ENCODE results near the gene RUBCNL. TPM values are rescaled to one million over a fixed set of nuclear protein-coding genes. Genes with fewer than 3 reads are reported as not detected.

The RUBCNL gene
- total RNA-seq, 1 experiment from 2014 or later, result 1.9 TPM

DNA sequence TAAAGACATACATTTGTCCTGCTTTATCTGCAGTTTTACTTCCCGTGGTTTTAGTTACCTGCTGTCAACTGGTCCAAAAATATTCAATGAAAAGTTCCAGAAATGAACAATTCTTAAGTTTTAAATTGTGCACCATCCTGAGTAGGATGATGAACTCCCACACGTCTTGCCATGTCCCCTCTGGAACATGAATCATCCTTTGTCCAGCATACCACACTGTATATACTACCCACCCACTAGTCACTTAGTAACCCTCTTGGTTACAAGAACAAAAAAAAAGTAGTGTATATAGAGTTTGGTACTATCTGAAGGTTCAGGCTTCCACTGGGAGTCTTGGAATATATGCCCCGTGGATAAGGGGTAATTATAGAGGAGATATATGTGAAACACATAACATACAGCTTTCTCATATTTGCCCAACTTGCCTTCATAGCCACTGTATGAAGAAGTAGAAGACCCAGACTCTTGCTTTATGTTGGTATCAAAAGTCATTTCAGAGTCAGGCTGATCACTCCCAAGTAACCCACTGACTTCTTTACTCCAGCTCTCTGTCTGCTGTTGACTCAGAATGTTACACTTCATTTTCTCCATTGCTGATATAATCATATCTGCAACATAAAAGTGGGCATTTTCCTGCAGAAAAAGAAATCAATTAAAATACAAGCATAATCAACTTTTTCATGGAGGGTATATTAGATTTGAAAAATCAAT, 19.3 kb downstream of the RUBCNL start:
- Mint-ChIP-seq H3K4me1 (no peaks in the 10 kb centered on the region), H3K36me3 (no peaks in the 10 kb centered on the region), H3K27me3 (ENCODE audit: low read depth) (no peaks in the 10 kb centered on the region), H3K27ac (no peak overlapping the region), H3K4me3 (no peak overlapping the region), H3K9me3 (no peaks in the 10 kb centered on the region)
- TF ChIP-seq, protein P1, sequence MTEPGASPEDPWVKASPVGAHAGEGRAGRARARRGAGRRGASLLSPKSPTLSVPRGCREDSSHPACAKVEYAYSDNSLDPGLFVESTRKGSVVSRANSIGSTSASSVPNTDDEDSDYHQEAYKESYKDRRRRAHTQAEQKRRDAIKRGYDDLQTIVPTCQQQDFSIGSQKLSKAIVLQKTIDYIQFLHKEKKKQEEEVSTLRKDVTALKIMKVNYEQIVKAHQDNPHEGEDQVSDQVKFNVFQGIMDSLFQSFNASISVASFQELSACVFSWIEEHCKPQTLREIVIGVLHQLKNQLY (CRISPR knock-in tag; IDR thresholded peaks at IDR 0.05), result no peak
- TF ChIP-seq, protein P2, sequence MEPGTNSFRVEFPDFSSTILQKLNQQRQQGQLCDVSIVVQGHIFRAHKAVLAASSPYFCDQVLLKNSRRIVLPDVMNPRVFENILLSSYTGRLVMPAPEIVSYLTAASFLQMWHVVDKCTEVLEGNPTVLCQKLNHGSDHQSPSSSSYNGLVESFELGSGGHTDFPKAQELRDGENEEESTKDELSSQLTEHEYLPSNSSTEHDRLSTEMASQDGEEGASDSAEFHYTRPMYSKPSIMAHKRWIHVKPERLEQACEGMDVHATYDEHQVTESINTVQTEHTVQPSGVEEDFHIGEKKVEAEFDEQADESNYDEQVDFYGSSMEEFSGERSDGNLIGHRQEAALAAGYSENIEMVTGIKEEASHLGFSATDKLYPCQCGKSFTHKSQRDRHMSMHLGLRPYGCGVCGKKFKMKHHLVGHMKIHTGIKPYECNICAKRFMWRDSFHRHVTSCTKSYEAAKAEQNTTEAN (CRISPR knock-in tag; IDR thresholded peaks at IDR 0.05), result no peak
- no peak for TF ChIP-seq NR3C1 (CRISPR knock-in tag; conservative IDR thresholded peaks at IDR 0.05; ENCODE audit: low read depth)
- TF ChIP-seq ESRRA (CRISPR knock-in tag; IDR thresholded peaks at IDR 0.05; ENCODE audit: borderline replicate concordance), result no peak
- TF ChIP-seq GTF2I (CRISPR knock-in tag; conservative IDR thresholded peaks at IDR 0.05), result no peak
- TF ChIP-seq, protein P3, sequence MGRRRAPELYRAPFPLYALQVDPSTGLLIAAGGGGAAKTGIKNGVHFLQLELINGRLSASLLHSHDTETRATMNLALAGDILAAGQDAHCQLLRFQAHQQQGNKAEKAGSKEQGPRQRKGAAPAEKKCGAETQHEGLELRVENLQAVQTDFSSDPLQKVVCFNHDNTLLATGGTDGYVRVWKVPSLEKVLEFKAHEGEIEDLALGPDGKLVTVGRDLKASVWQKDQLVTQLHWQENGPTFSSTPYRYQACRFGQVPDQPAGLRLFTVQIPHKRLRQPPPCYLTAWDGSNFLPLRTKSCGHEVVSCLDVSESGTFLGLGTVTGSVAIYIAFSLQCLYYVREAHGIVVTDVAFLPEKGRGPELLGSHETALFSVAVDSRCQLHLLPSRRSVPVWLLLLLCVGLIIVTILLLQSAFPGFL (CRISPR knock-in tag; IDR thresholded peaks at IDR 0.05; ENCODE audit: borderline replicate concordance), result no peak
- TF ChIP-seq, protein P4, sequence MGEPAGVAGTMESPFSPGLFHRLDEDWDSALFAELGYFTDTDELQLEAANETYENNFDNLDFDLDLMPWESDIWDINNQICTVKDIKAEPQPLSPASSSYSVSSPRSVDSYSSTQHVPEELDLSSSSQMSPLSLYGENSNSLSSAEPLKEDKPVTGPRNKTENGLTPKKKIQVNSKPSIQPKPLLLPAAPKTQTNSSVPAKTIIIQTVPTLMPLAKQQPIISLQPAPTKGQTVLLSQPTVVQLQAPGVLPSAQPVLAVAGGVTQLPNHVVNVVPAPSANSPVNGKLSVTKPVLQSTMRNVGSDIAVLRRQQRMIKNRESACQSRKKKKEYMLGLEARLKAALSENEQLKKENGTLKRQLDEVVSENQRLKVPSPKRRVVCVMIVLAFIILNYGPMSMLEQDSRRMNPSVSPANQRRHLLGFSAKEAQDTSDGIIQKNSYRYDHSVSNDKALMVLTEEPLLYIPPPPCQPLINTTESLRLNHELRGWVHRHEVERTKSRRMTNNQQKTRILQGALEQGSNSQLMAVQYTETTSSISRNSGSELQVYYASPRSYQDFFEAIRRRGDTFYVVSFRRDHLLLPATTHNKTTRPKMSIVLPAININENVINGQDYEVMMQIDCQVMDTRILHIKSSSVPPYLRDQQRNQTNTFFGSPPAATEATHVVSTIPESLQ (CRISPR knock-in tag; IDR thresholded peaks at IDR 0.05), result no peak
- no peak for TF ChIP-seq ZNF423 (CRISPR knock-in tag; IDR thresholded peaks at IDR 0.05)
- TF ChIP-seq NFYB (CRISPR knock-in tag; conservative IDR thresholded peaks at IDR 0.05; ENCODE audit: low read depth), result no peak
- TF ChIP-seq ETV6 (CRISPR knock-in tag; IDR thresholded peaks at IDR 0.05), result no peak
- no peak for TF ChIP-seq KAT7 (CRISPR knock-in tag; IDR thresholded peaks at IDR 0.05; ENCODE audit: borderline replicate concordance)
- no peak for TF ChIP-seq ZNF263 (CRISPR knock-in tag; IDR thresholded peaks at IDR 0.05; ENCODE audit: low read depth)
- TF ChIP-seq, protein P5, sequence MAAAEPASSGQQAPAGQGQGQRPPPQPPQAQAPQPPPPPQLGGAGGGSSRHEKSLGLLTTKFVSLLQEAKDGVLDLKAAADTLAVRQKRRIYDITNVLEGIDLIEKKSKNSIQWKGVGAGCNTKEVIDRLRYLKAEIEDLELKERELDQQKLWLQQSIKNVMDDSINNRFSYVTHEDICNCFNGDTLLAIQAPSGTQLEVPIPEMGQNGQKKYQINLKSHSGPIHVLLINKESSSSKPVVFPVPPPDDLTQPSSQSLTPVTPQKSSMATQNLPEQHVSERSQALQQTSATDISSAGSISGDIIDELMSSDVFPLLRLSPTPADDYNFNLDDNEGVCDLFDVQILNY (CRISPR knock-in tag; IDR thresholded peaks at IDR 0.05), result no peak
- TF ChIP-seq SOX15 (CRISPR knock-in tag; IDR thresholded peaks at IDR 0.05), result no peak
- TF ChIP-seq, protein P6, sequence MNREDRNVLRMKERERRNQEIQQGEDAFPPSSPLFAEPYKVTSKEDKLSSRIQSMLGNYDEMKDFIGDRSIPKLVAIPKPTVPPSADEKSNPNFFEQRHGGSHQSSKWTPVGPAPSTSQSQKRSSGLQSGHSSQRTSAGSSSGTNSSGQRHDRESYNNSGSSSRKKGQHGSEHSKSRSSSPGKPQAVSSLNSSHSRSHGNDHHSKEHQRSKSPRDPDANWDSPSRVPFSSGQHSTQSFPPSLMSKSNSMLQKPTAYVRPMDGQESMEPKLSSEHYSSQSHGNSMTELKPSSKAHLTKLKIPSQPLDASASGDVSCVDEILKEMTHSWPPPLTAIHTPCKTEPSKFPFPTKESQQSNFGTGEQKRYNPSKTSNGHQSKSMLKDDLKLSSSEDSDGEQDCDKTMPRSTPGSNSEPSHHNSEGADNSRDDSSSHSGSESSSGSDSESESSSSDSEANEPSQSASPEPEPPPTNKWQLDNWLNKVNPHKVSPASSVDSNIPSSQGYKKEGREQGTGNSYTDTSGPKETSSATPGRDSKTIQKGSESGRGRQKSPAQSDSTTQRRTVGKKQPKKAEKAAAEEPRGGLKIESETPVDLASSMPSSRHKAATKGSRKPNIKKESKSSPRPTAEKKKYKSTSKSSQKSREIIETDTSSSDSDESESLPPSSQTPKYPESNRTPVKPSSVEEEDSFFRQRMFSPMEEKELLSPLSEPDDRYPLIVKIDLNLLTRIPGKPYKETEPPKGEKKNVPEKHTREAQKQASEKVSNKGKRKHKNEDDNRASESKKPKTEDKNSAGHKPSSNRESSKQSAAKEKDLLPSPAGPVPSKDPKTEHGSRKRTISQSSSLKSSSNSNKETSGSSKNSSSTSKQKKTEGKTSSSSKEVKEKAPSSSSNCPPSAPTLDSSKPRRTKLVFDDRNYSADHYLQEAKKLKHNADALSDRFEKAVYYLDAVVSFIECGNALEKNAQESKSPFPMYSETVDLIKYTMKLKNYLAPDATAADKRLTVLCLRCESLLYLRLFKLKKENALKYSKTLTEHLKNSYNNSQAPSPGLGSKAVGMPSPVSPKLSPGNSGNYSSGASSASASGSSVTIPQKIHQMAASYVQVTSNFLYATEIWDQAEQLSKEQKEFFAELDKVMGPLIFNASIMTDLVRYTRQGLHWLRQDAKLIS (CRISPR knock-in tag; IDR thresholded peaks at IDR 0.05; ENCODE audit: borderline replicate concordance), result no peak
- TF ChIP-seq, protein P7, sequence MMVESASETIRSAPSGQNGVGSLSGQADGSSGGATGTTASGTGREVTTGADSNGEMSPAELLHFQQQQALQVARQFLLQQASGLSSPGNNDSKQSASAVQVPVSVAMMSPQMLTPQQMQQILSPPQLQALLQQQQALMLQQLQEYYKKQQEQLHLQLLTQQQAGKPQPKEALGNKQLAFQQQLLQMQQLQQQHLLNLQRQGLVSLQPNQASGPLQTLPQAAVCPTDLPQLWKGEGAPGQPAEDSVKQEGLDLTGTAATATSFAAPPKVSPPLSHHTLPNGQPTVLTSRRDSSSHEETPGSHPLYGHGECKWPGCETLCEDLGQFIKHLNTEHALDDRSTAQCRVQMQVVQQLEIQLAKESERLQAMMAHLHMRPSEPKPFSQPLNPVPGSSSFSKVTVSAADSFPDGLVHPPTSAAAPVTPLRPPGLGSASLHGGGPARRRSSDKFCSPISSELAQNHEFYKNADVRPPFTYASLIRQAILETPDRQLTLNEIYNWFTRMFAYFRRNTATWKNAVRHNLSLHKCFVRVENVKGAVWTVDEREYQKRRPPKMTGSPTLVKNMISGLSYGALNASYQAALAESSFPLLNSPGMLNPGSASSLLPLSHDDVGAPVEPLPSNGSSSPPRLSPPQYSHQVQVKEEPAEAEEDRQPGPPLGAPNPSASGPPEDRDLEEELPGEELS (CRISPR knock-in tag; IDR thresholded peaks at IDR 0.05), result no peak
- TF ChIP-seq, protein P8, sequence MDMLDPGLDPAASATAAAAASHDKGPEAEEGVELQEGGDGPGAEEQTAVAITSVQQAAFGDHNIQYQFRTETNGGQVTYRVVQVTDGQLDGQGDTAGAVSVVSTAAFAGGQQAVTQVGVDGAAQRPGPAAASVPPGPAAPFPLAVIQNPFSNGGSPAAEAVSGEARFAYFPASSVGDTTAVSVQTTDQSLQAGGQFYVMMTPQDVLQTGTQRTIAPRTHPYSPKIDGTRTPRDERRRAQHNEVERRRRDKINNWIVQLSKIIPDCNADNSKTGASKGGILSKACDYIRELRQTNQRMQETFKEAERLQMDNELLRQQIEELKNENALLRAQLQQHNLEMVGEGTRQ (CRISPR knock-in tag; IDR thresholded peaks at IDR 0.05), result no peak
- ATAC-seq, result no peak
- POLR2A ChIA-PET, result no interaction called here
- CTCF ChIA-PET, result no interaction called here
- no peak for DNase-seq (ENCODE audit: low spot score)

All from WTC11 (cell line).